Mesenchymal stem cell (in vitro differentiated cells and primary cell): Measurements from ENCODE around the gene TMEM37.

Experiments
- DNase-seq: peaks from one replicate; pipeline ENCODE4 v3.0.0-alpha.2; 2013
- H2AFZ ChIP-seq: one replicate; pipeline ENCODE4 v1.6.1; 2013; ENCODE audit warnings: low read depth, mild to moderate bottlenecking, control low read depth, inconsistent platforms, low read length, moderate library complexity
- H2AK5ac ChIP-seq: 2 replicates; pipeline ENCODE4 v1.6.1; 2013; ENCODE audit warnings: low read length, moderate library complexity, mild to moderate bottlenecking, inconsistent platforms; ENCODE audit not compliant: severe bottlenecking
- H2BK120ac ChIP-seq: one replicate; pipeline ENCODE4 v1.6.1; 2013; ENCODE audit warnings: low read depth, mild to moderate bottlenecking, inconsistent platforms, low read length, moderate library complexity
- H2BK12ac ChIP-seq, 2 experiments: one replicate each; pipeline ENCODE4 v1.6.1; 2013; ENCODE audit warnings: inconsistent platforms in 2 of 2, low read length in 2 of 2, mild to moderate bottlenecking in 2 of 2, moderate library complexity in 2 of 2, control low read depth in 1 of 2
- H2BK15ac ChIP-seq: one replicate; pipeline ENCODE4 v1.6.1; 2013; ENCODE audit warnings: mild to moderate bottlenecking, low read depth, inconsistent platforms; ENCODE audit not compliant: poor library complexity, severe bottlenecking
- H2BK5ac ChIP-seq: 2 replicates; pipeline ENCODE4 v1.6.1; 2013; ENCODE audit warnings: low read depth, mild to moderate bottlenecking, low read length, control low read depth, inconsistent platforms; ENCODE audit not compliant: poor library complexity, severe bottlenecking
- H3K14ac ChIP-seq, 2 experiments: one replicate each; pipeline ENCODE4 v1.6.1; 2013; ENCODE audit warnings: inconsistent platforms in 2 of 2, low read length in 2 of 2, control low read depth in 1 of 2, mild to moderate bottlenecking in 1 of 2, moderate library complexity in 1 of 2
- H3K18ac ChIP-seq, 2 experiments: one replicate each; pipeline ENCODE4 v1.6.1; 2013; ENCODE audit warnings: inconsistent platforms in 2 of 2, low read length in 2 of 2, control low read depth in 1 of 2, low read depth in 1 of 2, mild to moderate bottlenecking in 1 of 2
- H3K23ac ChIP-seq, 2 experiments: one replicate each; pipeline ENCODE4 v1.6.1; 2013; ENCODE audit warnings: inconsistent platforms in 2 of 2, low read length in 2 of 2, mild to moderate bottlenecking in 2 of 2, moderate library complexity in 2 of 2, control low read depth in 1 of 2
- H3K27ac ChIP-seq: 2 replicates; pipeline ENCODE4 v1.5.1; 2013; ENCODE audit warnings: mild to moderate bottlenecking, moderate library complexity, low read length, control low read depth, inconsistent platforms; ENCODE audit not compliant: poor library complexity, severe bottlenecking
- H3K27me3 ChIP-seq, 2 experiments: 2 replicates each; pipeline versions ENCODE4 v1.6.1 to v1.7.0; 2013; ENCODE audit warnings: low read length in 2 of 2, mild to moderate bottlenecking in 2 of 2, moderate library complexity in 2 of 2, control low read depth in 1 of 2, inconsistent platforms in 1 of 2; ENCODE audit not compliant: control insufficient read depth in 1 of 2, insufficient read depth in 1 of 2
- H3K36me3 ChIP-seq, 2 experiments: 2 replicates each; pipeline versions ENCODE4 v1.6.1 to v1.7.0; 2013; ENCODE audit warnings: low read length in 2 of 2, control low read depth in 1 of 2, inconsistent platforms in 1 of 2, low read depth in 1 of 2, mild to moderate bottlenecking in 1 of 2; ENCODE audit not compliant: insufficient read depth in 2 of 2, control insufficient read depth in 1 of 2
- H3K4ac ChIP-seq, 2 experiments: one replicate each; pipeline ENCODE4 v1.6.1; 2013; ENCODE audit warnings: inconsistent platforms in 2 of 2, low read length in 2 of 2, mild to moderate bottlenecking in 2 of 2, moderate library complexity in 2 of 2, control low read depth in 1 of 2, low read depth in 1 of 2
- H3K4me1 ChIP-seq: 2 replicates; pipeline ENCODE4 v1.6.1; 2013; ENCODE audit warnings: low read depth, low read length, control low read depth; ENCODE audit not compliant: control insufficient read depth, insufficient read depth
- H3K4me2 ChIP-seq: 2 replicates; pipeline ENCODE4 v1.6.1; 2013; ENCODE audit warnings: low read length, mild to moderate bottlenecking, inconsistent platforms; ENCODE audit not compliant: poor library complexity, severe bottlenecking
- H3K4me3 ChIP-seq, 2 experiments: 2 replicates each; pipeline versions ENCODE4 v1.5.1 to v1.7.0; 2013; ENCODE audit warnings: low read length in 2 of 2, mild to moderate bottlenecking in 2 of 2, control low read depth in 1 of 2, low read depth in 1 of 2; ENCODE audit not compliant: insufficient read depth in 1 of 2
- H3K79me1 ChIP-seq: replicated peaks from 2 replicates; pipeline ENCODE4 v1.6.1; 2013; ENCODE audit warnings: mild to moderate bottlenecking, control low read depth, low read length, inconsistent platforms; ENCODE audit not compliant: poor library complexity, severe bottlenecking
- H3K9ac ChIP-seq: 2 replicates; pipeline ENCODE4 v1.7.0; 2013; ENCODE audit warnings: mild to moderate bottlenecking, low read length, moderate library complexity
- H3K9me3 ChIP-seq: 2 replicates; pipeline ENCODE4 v1.7.0; 2013; ENCODE audit warnings: mild to moderate bottlenecking, low read length; ENCODE audit not compliant: control insufficient read depth
- H4K8ac ChIP-seq: one replicate; pipeline ENCODE4 v1.6.1; 2013; ENCODE audit warnings: inconsistent platforms, mild to moderate bottlenecking, low read length, moderate library complexity
- H4K91ac ChIP-seq: one replicate; pipeline ENCODE4 v1.6.1; 2013; ENCODE audit warnings: mild to moderate bottlenecking, low read length, inconsistent platforms
- WGBS: methylation state at CpG from one replicate; pipeline ENCODE4 v1.1.7; 2013; ENCODE audit warnings: mixed read lengths; 5-methylcytosine and 5-hydroxymethylcytosine counted together

Gene TMEM37

GRCh38 chr2:119481501-119482455 lies 50.1 kb downstream of the TMEM37 start:
- DNase-seq: no peak
- H2BK120ac ChIP-seq: no peak overlapping the region
- no peak overlapping the region for H3K4ac ChIP-seq
- H3K79me1 ChIP-seq: no peaks in the 10 kb centered on the region
- H3K36me3 ChIP-seq: no peaks in the 10 kb centered on the region
- no peak overlapping the region for H4K8ac ChIP-seq
- no peak overlapping the region for H2BK12ac ChIP-seq
- H3K4me1 ChIP-seq: peaks cover 40% of the 10 kb centered on the region
- H2BK15ac ChIP-seq: no peak overlapping the region
- H3K9me3 ChIP-seq: no peaks in the 10 kb centered on the region
- no peak overlapping the region for H3K18ac ChIP-seq
- no peak overlapping the region for H2BK5ac ChIP-seq
- no peak overlapping the region for H3K23ac ChIP-seq
- no peak overlapping the region for H2AFZ ChIP-seq
- 84% methylated on average over 15 of the region's 16 CpGs for WGBS
- no peak overlapping the region for H3K4me3 ChIP-seq
- H3K4me2 ChIP-seq: no peak overlapping the region
- H2AK5ac ChIP-seq: peak overlapping the region; percentile 34
- H3K9ac ChIP-seq: no peak overlapping the region
- no peak overlapping the region for H4K91ac ChIP-seq
- H3K27me3 ChIP-seq: peaks cover 0 to 83% of the 10 kb centered on the region in 2 experiments
- no peak overlapping the region for H3K27ac ChIP-seq
- no peak overlapping the region for H3K14ac ChIP-seq

GRCh38 chr2:119482481-119483394 lies 51.1 kb downstream of the TMEM37 start:
- H4K91ac ChIP-seq: no peak overlapping the region
- H3K23ac ChIP-seq: no peak overlapping the region
- H3K18ac ChIP-seq: no peak overlapping the region
- H3K27me3 ChIP-seq: peaks cover 0 to 76% of the 10 kb centered on the region in 2 experiments
- H3K4me2 ChIP-seq: no peak overlapping the region
- no peaks in the 10 kb centered on the region for H3K9me3 ChIP-seq
- H3K9ac ChIP-seq: no peak overlapping the region
- H2BK5ac ChIP-seq: no peak overlapping the region
- H3K36me3 ChIP-seq: no peaks in the 10 kb centered on the region
- WGBS: 75% methylated on average over 18 of the region's 20 CpGs
- H3K4me1 ChIP-seq: peaks cover 46% of the 10 kb centered on the region
- H2BK15ac ChIP-seq: no peak overlapping the region
- no peak overlapping the region for H3K14ac ChIP-seq
- H2BK12ac ChIP-seq: no peak overlapping the region
- no peak for DNase-seq
- no peak overlapping the region for H3K4ac ChIP-seq
- H3K27ac ChIP-seq: no peak overlapping the region
- peak overlapping the region; percentile 79 for H2AK5ac ChIP-seq
- H4K8ac ChIP-seq: no peak overlapping the region
- no peak overlapping the region for H3K4me3 ChIP-seq
- no peak overlapping the region for H2AFZ ChIP-seq
- no peak overlapping the region for H2BK120ac ChIP-seq
- H3K79me1 ChIP-seq: no peaks in the 10 kb centered on the region

GRCh38 chr2:119483395-119483753 lies 51.7 kb downstream of the TMEM37 start:
- H3K4ac ChIP-seq: no peak overlapping the region
- H3K4me1 ChIP-seq: peaks cover 50% of the 10 kb centered on the region
- no peaks in the 10 kb centered on the region for H3K79me1 ChIP-seq
- no peak overlapping the region for H3K4me3 ChIP-seq
- no peaks in the 10 kb centered on the region for H3K9me3 ChIP-seq
- H3K36me3 ChIP-seq: no peaks in the 10 kb centered on the region
- no peak overlapping the region for H4K8ac ChIP-seq
- H3K27me3 ChIP-seq: peaks cover 0 to 77% of the 10 kb centered on the region in 2 experiments
- no peak overlapping the region for H2AFZ ChIP-seq
- H2AK5ac ChIP-seq: peak overlapping the region; percentile 79
- no peak overlapping the region for H3K23ac ChIP-seq
- no peak overlapping the region for H2BK12ac ChIP-seq
- no peak overlapping the region for H2BK120ac ChIP-seq
- no peak overlapping the region for H3K18ac ChIP-seq
- no peak for DNase-seq
- WGBS: 67% methylated on average over 5 of the region's 5 CpGs
- H2BK15ac ChIP-seq: no peak overlapping the region
- no peak overlapping the region for H3K4me2 ChIP-seq
- H3K27ac ChIP-seq: no peak overlapping the region
- H3K9ac ChIP-seq: no peak overlapping the region
- H2BK5ac ChIP-seq: no peak overlapping the region
- no peak overlapping the region for H4K91ac ChIP-seq
- no peak overlapping the region for H3K14ac ChIP-seq
